HG03135 (cell line): ENCODE results near the gene RPP40.
"Not testable (repeated sequence)": the region's sequence is repeated elsewhere in the genome, so short reads cannot be mapped to it uniquely, and the experiment has no call there.

Experiments used
- ATAC-seq: cut with Tn5 transposase; IDR thresholded peaks from one replicate; pipeline ENCODE4 v1.9.1; 2021; ENCODE audit warnings: mild to moderate bottlenecking, moderate library complexity; ENCODE audit not compliant: unreplicated experiment

RPP40 gene

DNA sequence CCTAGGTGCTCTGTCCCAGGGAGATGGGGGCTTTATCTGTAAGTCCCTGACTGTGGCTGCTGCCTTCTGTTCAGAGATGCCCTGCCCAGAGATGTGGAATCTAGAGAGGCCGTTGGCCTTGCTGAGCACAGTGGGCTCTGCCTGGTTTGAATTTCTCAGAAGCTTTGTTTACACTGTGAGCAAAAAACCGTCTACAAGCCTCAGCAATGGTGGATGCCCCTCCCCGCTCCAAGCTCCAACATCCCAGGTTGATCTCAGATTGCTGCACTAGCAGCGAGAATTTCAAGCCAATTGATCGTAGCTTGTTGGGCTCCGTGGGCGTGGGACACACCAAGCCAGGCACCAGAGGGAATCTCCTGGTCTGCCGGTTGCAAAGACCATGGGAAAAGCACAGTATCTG is 16.3 kb upstream of the RPP40 start:
- no peak for ATAC-seq

GRCh38 chr6:5014072-5014561 is 10.3 kb upstream of the RPP40 start:
- ATAC-seq, result no peak

- no peak for ATAC-seq
Measured at GRCh38 chr6:5012519-5012918, 8.7 kb upstream of the RPP40 start.

DNA sequence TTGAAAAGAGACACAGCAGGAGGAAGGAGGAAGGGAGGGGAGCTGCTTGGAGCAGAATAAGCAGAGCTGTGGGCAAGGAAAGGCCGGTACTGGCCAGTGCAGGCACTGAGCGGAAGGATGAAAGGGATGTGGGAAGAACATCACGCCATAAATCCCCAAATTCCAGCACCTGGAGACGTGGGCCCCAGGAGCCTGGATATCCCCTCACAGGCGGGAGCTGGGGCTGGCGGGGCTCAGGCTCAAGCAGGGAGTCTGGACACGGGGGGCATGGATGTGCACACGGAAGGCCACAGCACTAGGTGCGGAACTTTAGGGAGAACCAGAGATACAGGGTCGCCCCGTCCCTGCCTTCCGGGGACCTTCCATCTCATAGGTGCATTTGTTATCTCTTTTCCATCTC is 7.5 kb upstream of the RPP40 start:
- ATAC-seq, result no peak

DNA sequence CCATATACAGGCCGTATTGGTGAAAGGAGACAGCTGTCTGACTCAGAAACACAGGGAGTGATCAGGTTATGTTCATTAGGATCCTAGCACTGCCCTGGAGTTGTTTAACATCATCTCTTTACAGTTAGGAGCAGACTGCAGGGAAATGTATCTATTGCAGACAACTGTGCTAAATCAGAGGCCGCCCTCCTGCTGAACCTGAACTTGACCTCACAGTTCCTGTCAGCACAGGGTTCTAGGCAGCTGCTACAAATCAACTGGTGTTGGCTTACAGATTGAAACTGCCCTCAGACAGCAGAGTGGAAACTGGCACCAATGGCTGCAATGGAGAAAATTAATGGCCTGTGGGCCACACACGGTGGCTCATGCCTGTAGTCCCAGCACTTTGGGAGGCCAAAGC is 3.7 kb upstream of the RPP40 start:
- ATAC-seq, result no peak

DNA sequence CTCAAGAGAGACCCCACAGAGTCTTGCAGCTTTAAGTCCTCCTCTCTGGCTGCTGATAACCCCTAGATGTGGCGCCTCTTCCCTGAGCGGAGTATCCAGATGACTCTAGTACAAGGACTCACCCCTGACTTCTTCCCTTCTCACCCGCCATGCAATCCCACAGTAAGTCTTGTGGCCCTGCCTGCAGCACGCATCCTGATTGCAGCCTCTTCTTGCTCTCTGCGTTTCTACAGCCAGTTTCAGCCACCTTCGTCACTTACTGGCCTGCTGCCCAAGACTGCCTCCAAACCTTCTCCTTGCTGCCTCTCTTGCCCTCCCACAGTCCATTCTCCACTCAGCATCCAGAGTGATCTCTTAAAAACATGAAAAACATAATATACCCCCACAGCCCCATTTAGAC is 2.4 kb upstream of the RPP40 start:
- no peak for ATAC-seq

GRCh38 chr6:5005038-5005433 is 1.2 kb upstream of the RPP40 start:
- ATAC-seq, result not testable (repeated sequence)

DNA sequence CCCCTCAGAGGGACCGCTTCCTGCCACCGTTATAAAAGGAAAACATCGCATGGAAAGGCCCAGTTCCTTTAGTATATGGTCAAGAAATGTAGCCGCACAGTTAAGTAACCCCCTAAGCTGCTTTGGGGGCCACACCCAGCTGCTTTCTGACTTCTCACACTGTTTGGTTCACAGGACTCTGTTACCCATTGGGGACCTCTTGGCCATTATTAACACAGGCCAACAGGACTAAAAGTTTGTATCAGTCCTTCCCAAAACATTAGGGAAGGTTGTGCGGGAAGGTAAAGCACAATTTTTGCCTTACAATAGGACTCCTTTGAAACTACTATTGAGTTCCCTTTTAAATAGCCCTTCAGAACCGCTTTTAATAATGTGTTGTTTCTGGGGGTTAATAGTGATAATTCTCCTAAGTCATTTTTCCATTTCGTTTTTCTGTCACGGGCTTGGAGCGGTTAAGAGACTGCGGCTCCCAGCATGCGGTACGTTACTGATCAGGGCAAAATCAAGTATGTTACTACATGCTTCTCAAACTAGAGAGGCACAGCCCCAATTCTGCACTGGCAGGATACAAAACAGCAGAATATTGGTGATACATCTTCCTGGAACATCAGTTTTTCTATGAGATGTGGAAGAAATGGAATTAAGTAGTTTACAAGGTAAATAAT is 668 bp upstream of the RPP40 start:
- no peak for ATAC-seq

DNA sequence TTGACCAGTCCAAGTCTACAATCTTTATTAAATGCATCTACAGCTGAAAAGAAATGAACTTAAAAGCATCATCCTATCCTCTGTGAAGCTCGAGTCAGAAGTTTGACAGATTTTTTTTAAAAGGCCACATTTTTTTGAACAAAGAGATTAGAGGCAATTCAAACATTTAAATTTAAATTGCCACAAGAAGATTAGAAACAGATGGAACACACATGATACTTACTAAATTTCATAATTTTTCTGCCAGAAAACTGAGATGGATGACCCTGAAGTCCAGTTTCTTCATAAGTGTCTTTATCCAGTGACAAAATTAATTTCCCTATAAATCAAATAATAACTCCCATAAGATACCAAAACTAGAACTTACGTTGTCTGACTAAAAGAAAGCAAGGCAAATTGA is 4.3 kb downstream of the RPP40 start:
- no peak for ATAC-seq

DNA sequence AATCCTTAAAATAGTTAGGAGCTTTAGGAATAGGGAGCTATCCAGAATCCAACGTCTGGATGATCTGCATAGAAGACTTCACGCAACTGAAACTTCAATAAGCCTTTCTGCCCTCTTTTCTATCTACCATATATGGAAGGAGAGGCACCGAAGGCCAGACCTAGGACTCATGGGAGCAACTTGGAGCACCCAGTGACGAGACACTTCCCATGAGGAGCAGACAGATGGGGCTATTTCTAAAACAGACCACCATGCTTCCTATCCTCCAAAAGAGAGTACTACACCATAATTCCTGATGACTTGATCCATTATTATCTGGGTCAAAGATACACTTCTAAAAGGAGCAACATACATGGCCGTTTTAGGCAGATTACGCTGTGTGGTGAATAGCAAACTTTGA is 6.0 kb downstream of the RPP40 start:
- ATAC-seq, result no peak

- ATAC-seq, result no peak
Measured at GRCh38 chr6:4994741-4995140, 9.1 kb downstream of the RPP40 start.

DNA sequence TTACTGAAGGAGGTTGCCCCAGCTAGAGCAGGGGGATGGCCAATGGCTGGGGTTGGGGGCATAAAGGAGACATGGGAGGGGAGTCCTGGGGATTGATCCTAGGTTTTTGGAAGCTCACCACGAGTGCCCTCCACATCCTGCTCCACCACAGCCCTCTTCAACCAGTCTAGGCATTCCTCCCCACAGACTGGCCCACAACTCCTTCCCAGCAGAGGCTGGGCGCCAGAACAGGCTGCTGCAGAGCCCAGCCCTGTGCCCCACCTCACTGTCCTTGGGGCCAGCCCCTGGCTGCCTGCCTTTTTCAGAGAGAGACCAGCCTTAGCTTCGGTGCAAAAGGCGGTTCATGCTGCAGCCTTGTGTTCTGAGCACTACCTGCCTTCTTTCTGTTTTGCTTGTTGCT is 16.4 kb downstream of the RPP40 start:
- ATAC-seq, result no peak

- ATAC-seq, result no peak
Measured at GRCh38 chr6:4986999-4987398, 16.8 kb downstream of the RPP40 start.

GRCh38 chr6:4983322-4983721 is 20.5 kb downstream of the RPP40 start:
- ATAC-seq, result no peak

GRCh38 chr6:4981761-4982160 is 22.1 kb downstream of the RPP40 start:
- no peak for ATAC-seq

- ATAC-seq, result no peak
Measured at GRCh38 chr6:4979426-4979825, 24.4 kb downstream of the RPP40 start.

DNA sequence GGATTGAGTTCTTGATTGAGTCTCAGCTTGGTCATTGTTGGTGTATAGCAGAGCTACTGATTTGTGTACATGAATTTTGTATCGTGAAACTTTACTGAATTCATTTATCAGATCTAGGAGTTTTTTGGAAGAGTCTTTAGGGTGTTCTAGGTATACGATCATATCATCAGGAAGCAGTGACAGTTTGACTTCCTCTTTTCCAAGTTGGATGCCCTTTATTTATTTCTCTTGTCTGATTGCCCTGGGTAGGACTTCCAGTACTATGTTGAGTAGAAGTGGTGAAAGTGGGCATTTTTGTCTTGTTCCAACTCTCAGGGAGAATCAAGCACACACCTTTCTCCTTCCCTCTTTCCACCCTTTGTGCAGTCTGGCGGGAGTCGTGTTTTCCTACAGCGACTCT is 26.4 kb downstream of the RPP40 start:
- ATAC-seq, result no peak

- ATAC-seq, result no peak
Measured at GRCh38 chr6:4975506-4975905, 28.3 kb downstream of the RPP40 start.

DNA sequence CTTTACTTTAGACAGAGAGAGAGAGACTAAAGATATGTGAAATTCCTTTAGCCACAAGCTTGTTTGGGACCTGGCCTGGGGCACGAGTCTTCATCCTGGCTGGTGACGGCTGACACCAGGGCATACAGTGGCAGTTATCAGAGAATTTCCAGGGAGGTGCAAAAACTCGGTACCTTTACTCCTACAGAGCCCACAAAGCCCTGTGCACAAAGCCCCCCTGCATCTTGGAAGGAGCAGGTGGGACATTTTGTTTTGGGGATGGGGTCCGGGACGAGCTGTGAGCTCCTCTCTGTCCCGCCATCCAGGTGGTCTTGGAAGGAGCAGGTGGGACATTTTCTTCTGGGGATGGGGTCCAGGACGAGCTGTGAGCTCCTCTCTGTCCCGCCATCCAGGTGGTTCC is 28.9 kb downstream of the RPP40 start:
- no peak for ATAC-seq

- ATAC-seq, result no peak
Measured at GRCh38 chr6:4973982-4974745, 29.7 kb downstream of the RPP40 start.

DNA sequence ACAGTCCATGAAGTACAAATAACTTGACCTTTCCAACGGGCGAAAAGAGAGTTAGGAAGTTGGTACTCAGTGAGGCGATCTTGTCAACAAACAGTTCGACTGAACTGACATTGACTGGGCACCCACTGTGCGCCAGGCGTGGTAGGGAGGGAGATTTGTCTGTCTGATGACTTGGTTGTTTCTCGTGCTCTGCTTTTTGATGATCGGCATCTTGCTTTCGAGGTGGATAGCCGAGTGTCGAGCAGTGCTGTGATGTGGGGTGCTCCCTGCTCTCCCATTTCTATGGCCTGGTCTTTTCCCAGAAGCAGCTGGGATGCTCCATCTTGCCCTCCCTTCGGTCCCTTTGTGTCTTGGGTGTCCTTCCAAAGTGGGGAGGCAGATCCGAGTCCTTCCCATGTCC is 30.4 kb downstream of the RPP40 start:
- ATAC-seq, result no peak

DNA sequence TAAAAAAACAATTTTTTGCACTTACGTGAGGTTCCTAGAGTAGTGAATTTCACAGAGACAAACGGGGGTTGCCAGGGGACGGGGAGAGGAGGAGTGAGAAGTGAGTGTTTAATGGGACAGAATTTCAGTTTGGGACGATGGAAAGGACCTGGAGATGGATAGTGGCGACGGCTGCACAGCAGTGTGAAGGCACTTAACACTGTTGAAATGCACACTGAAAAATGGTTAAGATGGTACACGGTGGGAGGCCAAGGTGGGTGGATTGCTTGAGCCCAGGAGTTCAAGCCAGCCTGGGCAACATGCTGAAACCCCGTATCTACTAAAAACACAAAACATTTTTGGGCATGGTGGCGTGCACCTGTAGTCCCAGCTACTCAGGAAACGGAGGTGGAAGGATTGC is 31.4 kb downstream of the RPP40 start:
- ATAC-seq, result no peak

DNA sequence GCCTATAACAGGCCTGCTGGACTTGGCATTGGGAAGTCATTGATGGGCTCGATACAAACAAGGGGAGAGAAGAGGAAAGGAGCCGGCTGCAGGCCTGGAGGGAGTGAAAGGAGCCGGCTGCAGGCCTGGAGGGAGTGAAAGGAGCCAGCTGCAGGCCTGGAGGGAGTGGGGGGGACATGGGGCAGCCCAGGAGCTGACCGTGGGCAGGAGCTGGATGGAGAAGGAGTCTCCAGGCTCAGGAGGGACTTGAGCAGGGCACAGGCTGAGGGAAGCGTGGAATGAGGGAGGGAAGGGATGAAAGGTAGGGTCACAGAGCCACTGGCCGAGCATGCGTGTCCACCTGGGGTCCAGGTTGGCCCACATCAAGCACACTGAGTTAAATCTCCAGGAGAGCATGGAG is 32.0 kb downstream of the RPP40 start:
- no peak for ATAC-seq
